Brain microvascular endothelial cell (primary cell): Measurements from ENCODE around the gene TADA1.

Source experiments
- DNase-seq: peaks from one replicate; pipeline ENCODE4 v3.0.0-alpha.2; 2020
- H3K27ac ChIP-seq: fragments of 250-450 bp; sonication (Bioruptor Pico); 2 replicates; pipeline ENCODE4 v1.5.1; 2020; ENCODE audit warnings: mild to moderate bottlenecking, moderate library complexity
- H3K27me3 ChIP-seq: fragments of 250-450 bp; sonication (Bioruptor Pico); replicated peaks from 2 replicates; pipeline ENCODE4 v1.5.1; 2020; ENCODE audit warnings: mild to moderate bottlenecking
- H3K36me3 ChIP-seq: fragments of 250-450 bp; sonication (Bioruptor Pico); replicated peaks from 2 replicates; pipeline ENCODE4 v1.5.1; 2020; ENCODE audit warnings: mild to moderate bottlenecking
- H3K4me3 ChIP-seq: 2 replicates; pipeline ENCODE4 v1.5.1; 2011; ENCODE audit warnings: low read depth, mild to moderate bottlenecking, control low read depth, low read length, moderate library complexity
- in situ Hi-C: cut with HindIII; loops from 2 replicates; pipeline ENCODE4 v1.10.0; 2017; ENCODE audit warnings: low sequenced_read_pairs, low pct_ligation_motif_present
- TF ChIP-seq, protein P1 (sequence below): IDR thresholded peaks from 2 replicates; pipeline ENCODE4 v1.5.1; 2011; ENCODE audit warnings: low read depth, mild to moderate bottlenecking, moderate library complexity, low read length, control low read depth, inconsistent platforms; ENCODE audit errors: missing control alignments

Gene TADA1

DNA sequence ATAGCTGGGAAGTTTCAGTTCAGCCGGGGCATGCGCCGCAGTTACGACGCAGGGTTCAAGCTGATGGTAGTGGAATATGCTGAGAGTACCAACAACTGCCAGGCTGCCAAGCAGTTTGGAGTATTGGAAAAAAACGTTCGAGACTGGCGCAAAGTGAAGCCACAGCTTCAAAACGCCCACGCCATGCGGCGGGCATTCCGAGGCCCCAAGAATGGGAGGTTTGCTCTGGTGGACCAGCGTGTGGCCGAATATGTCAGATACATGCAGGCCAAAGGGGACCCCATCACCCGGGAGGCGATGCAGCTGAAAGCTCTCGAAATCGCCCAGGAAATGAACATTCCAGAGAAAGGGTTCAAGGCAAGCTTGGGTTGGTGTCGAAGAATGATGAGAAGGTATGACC, 26.9 kb downstream of the TADA1 start:
- TF ChIP-seq, protein P1, sequence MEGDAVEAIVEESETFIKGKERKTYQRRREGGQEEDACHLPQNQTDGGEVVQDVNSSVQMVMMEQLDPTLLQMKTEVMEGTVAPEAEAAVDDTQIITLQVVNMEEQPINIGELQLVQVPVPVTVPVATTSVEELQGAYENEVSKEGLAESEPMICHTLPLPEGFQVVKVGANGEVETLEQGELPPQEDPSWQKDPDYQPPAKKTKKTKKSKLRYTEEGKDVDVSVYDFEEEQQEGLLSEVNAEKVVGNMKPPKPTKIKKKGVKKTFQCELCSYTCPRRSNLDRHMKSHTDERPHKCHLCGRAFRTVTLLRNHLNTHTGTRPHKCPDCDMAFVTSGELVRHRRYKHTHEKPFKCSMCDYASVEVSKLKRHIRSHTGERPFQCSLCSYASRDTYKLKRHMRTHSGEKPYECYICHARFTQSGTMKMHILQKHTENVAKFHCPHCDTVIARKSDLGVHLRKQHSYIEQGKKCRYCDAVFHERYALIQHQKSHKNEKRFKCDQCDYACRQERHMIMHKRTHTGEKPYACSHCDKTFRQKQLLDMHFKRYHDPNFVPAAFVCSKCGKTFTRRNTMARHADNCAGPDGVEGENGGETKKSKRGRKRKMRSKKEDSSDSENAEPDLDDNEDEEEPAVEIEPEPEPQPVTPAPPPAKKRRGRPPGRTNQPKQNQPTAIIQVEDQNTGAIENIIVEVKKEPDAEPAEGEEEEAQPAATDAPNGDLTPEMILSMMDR: no peak
- no peaks in the 10 kb centered on the region for H3K27me3 ChIP-seq
- in situ Hi-C loops: no loop called here
- peaks cover 52% of the 10 kb centered on the region for H3K36me3 ChIP-seq
- DNase-seq: no peak
- no peak overlapping the region for H3K27ac ChIP-seq
- H3K4me3 ChIP-seq: no peak overlapping the region

DNA sequence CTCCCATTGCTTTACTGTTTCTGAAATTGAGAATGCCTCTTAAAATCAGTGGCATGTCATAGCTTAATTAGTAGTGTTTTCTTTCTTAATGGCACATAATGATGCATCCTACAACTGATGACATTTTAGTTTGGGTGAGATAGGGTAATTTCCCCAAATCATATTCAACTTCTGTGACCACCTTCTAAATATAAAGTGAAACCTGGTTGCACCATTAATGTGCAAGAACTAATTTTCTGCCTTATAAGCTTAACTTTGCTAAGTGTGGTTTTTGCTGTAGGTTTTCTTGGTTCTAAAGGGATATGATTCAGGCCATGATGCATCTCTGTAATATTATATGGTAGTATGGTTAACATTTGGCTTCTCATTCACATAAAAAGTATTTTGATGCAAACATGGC, 27.9 kb downstream of the TADA1 start:
- TF ChIP-seq, protein P1: no peak
- Histone ChIP-seq H3K4me3 (no peak overlapping the region), H3K27ac (no peak overlapping the region), H3K27me3 (no peaks in the 10 kb centered on the region), H3K36me3 (peaks cover 55% of the 10 kb centered on the region)
- no peak for DNase-seq
- in situ Hi-C loops: no loop called here

DNA sequence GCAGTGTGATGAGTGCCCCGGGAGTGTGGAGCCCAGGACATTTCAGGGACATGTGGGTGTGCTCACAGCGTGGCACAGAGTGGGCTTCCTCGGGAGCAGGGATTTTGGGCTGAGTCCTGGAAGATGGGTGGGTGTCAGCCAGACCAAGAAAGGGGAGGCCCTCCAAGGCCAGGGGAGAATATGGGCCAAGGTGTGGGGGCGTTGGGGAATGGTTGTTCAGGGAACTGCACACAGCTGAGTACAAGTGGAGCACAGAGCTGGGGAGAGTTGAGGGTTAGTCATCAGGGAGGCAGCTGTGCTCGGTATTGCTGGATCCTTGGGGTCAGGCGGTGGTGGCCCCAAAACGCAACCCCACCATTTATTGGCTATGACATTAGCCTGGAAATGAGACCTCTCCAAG, 31.3 kb downstream of the TADA1 start:
- Histone ChIP-seq H3K27ac (no peak overlapping the region), H3K36me3 (peaks cover 55% of the 10 kb centered on the region), H3K27me3 (no peaks in the 10 kb centered on the region), H3K4me3 (no peak overlapping the region)
- TF ChIP-seq, protein P1: no peak
- DNase-seq: no peak
- in situ Hi-C loops: no loop called here

DNA sequence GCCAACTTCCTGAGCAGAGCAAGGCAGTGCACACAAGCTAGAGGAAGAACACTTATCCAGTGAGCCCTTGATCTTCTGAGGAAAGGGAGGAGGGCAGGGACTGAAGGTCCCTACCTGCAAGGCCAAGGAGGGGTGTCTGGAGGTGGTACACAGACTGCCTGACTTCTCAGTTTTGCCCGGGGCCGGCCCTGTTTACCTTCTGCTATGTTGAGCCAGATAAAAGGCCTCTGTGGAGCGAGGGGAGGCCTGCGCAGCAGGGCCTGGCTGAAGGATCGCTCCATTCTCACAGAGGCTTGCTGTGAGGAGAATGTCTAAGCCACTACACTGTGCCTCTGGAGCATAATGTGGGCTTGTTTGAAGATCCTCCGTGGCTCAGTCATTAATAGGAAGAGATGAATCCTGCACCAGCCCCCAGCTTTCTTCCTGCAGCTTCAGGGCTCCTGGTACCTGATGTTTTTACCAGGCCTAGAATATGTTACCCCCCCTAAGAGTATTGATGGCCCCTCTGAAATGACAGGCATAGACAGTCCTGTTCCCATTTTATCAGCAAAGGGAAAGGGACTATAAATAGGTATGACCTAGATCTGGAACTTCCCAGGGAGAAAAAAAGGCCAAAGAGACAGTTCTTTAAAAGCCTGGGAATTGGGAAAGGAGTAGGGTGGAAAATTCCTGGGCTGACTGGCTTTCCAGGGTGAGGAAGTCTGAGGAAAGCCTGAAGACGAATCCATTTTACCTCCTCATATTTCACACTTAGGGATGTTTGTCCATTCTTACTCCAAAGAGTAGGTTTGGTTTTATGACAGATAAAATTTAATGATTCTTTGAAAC, 32.1 kb downstream of the TADA1 start:
- Histone ChIP-seq H3K4me3 (no peak overlapping the region), H3K27ac (no peak overlapping the region), H3K27me3 (no peaks in the 10 kb centered on the region), H3K36me3 (peaks cover 47% of the 10 kb centered on the region)
- TF ChIP-seq, protein P1: no peak
- in situ Hi-C loops: no loop called here
- no peak for DNase-seq

DNA sequence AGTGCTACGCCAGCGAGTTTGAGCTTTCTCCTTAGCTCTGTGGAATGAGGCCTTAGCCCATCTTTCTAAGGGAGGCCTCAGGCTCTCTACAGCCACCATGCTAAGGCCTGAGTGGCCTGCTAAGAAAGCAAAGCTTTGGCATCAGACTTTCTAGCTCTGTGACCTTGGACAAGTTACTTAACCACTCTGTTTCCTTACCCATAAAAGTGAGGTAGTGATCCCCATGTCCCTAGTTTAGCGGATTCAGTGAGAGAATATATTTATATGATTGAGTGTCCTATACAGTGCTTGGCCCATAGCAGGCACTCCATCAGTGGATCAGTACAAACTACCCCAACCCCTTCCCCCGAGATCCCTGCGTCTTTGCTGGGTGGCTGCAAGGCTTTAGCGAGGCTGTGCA, 32.7 kb downstream of the TADA1 start:
- TF ChIP-seq, protein P1: no peak
- H3K27ac ChIP-seq: no peak overlapping the region
- H3K4me3 ChIP-seq: no peak overlapping the region
- in situ Hi-C loops: no loop called here
- no peak for DNase-seq
- peaks cover 44% of the 10 kb centered on the region for H3K36me3 ChIP-seq
- no peaks in the 10 kb centered on the region for H3K27me3 ChIP-seq
